ENCODE results near the gene IL2RA. TPM values are rescaled to one million over a fixed set of nuclear protein-coding genes. Genes with fewer than 3 reads are reported as not detected.

Gene IL2RA
- total RNA-seq, 1 experiment from 2014 or later, result not detected

DNA sequence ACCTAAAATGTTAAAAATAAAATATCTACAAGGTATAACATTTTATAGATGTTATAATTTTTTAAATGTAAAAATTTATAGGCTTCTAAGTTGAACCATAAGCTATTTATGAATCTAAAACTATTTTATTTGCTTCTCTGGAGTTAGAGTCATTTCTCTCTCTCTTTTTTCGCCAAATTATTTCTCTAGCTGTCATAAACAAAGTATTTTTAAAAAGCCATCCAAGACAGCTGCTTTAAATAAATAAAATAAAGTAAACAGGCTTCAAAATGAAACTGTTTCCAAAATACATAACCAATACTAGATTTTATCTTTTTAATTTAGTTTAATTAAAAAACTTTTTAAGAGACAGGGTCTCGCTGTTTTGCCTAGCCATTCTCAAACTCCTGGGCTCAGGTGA lies 72.4 kb downstream of the IL2RA start:
- TF ChIP-seq CTCF (IDR thresholded peaks at IDR 0.05; ENCODE audit: unreplicated experiment), result no peak
- BruUV-seq (replicated peaks), result no TSS peak

DNA sequence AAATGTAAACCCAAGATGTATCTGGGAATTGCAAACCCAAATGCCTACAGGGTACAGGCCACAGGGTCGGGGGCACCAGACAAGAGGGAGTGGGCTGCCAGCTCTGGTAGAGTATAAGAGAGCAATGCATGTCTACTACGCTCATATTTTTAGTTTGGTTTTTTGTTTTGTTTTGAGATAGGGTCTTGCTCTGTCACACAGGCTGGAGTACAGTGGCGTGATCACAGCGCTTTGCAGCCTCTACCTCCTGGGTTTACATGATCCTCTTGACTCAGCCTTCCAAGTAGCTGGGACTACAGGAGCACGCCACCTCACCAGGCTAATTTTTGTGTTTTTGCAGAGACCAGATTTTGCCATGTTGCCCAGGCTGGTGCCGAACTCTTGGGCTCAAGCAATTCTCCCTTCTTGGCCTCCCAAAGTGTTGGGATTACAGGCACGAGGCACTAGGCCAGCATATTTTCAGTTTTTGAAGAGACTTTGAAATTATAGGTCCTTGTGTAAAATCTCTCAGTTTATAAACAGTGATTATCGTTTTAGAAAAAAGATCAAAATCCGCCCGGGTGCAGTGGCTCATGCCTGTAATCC lies 73.7 kb downstream of the IL2RA start:
- Mint-ChIP-seq H3K9me3 (ENCODE audit: low read depth, unreplicated experiment) (peaks cover 7% of the 10 kb centered on the region), H3K4me1 (ENCODE audit: low read depth, unreplicated experiment) (no peaks in the 10 kb centered on the region), H3K27ac (ENCODE audit: unreplicated experiment) (no peak overlapping the region), H3K4me3 (ENCODE audit: low read depth, unreplicated experiment) (no peak overlapping the region), H3K27me3 (ENCODE audit: unreplicated experiment) (peaks cover 18% of the 10 kb centered on the region), H3K36me3 (ENCODE audit: insufficient read depth, unreplicated experiment) (no peaks in the 10 kb centered on the region)
- no peak for DNase-seq
- intact Hi-C loops (cut with micrococcal nuclease; ENCODE audit: unreplicated experiment), result no loop called here
- TF ChIP-seq CTCF (IDR thresholded peaks at IDR 0.05; ENCODE audit: unreplicated experiment), result no peak
- CTCF ChIA-PET, result no interaction called here
- no TSS peak for BruUV-seq (replicated peaks)

More for the DNA sequence above, 72.4 kb downstream of the IL2RA start:
- DNase-seq, result no peak
- intact Hi-C loops (cut with micrococcal nuclease; ENCODE audit: unreplicated experiment), result no loop called here
- Mint-ChIP-seq H3K4me1 (ENCODE audit: low read depth, unreplicated experiment) (no peaks in the 10 kb centered on the region), H3K36me3 (ENCODE audit: insufficient read depth, unreplicated experiment) (no peaks in the 10 kb centered on the region), H3K9me3 (ENCODE audit: low read depth, unreplicated experiment) (peaks cover 7% of the 10 kb centered on the region), H3K4me3 (ENCODE audit: low read depth, unreplicated experiment) (no peak overlapping the region), H3K27me3 (ENCODE audit: unreplicated experiment) (peaks cover 18% of the 10 kb centered on the region), H3K27ac (ENCODE audit: unreplicated experiment) (no peak overlapping the region)
- CTCF ChIA-PET, result no interaction called here

DNA sequence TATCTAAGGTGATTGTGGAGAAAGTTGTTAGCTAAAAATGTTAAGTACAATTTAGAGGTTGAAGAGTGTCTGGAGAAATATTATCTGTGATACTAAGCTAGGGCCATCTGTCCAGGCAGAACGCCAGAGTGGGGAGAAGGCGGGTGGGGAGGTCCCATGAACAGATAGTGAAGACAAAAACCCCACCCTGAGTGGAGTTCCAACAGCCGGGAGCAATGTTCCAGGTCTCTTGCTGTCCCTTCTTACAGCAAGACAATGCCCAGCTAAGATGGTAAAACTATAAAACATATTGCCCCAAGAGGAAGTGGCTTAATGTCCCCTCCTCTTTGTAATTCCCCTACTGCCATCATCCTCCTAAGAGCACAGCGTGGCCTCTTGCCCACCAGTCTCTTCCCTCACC lies 74.4 kb downstream of the IL2RA start:
- no peak overlapping the region for H3K27ac Mint-ChIP-seq (ENCODE audit: unreplicated experiment)
- no peak for DNase-seq
- no peak for TF ChIP-seq CTCF (IDR thresholded peaks at IDR 0.05; ENCODE audit: unreplicated experiment)
- CTCF ChIA-PET, result no interaction called here
- no peak overlapping the region for H3K4me3 Mint-ChIP-seq (ENCODE audit: low read depth, unreplicated experiment)
- no TSS peak for BruUV-seq (replicated peaks)
- intact Hi-C loops (cut with micrococcal nuclease; ENCODE audit: unreplicated experiment), result no loop called here
- H3K36me3 Mint-ChIP-seq (ENCODE audit: insufficient read depth, unreplicated experiment), result no peaks in the 10 kb centered on the region
- H3K4me1 Mint-ChIP-seq (ENCODE audit: low read depth, unreplicated experiment), result no peaks in the 10 kb centered on the region
- peaks cover 18% of the 10 kb centered on the region for H3K27me3 Mint-ChIP-seq (ENCODE audit: unreplicated experiment)
- H3K9me3 Mint-ChIP-seq (ENCODE audit: low read depth, unreplicated experiment), result peaks cover 6% of the 10 kb centered on the region

GRCh38 chr10:5985029-5985428 lies 77.1 kb downstream of the IL2RA start:
- CTCF ChIA-PET, result no interaction called here
- Mint-ChIP-seq H3K9me3 (ENCODE audit: low read depth, unreplicated experiment) (no peaks in the 10 kb centered on the region), H3K4me1 (ENCODE audit: low read depth, unreplicated experiment) (no peaks in the 10 kb centered on the region), H3K27ac (ENCODE audit: unreplicated experiment) (no peak overlapping the region), H3K4me3 (ENCODE audit: low read depth, unreplicated experiment) (no peak overlapping the region), H3K27me3 (ENCODE audit: unreplicated experiment) (peaks cover 18% of the 10 kb centered on the region), H3K36me3 (ENCODE audit: insufficient read depth, unreplicated experiment) (no peaks in the 10 kb centered on the region)
- intact Hi-C loops (cut with micrococcal nuclease; ENCODE audit: unreplicated experiment), result no loop called here
- DNase-seq, result no peak
- TF ChIP-seq CTCF (IDR thresholded peaks at IDR 0.05; ENCODE audit: unreplicated experiment), result no peak
- BruUV-seq (replicated peaks), result no TSS peak
